ENCODE measurements around the gene SIAH1.
A peak's percentile ranks its signal among the peaks of the same experiment; 100 is the strongest.

DNA sequence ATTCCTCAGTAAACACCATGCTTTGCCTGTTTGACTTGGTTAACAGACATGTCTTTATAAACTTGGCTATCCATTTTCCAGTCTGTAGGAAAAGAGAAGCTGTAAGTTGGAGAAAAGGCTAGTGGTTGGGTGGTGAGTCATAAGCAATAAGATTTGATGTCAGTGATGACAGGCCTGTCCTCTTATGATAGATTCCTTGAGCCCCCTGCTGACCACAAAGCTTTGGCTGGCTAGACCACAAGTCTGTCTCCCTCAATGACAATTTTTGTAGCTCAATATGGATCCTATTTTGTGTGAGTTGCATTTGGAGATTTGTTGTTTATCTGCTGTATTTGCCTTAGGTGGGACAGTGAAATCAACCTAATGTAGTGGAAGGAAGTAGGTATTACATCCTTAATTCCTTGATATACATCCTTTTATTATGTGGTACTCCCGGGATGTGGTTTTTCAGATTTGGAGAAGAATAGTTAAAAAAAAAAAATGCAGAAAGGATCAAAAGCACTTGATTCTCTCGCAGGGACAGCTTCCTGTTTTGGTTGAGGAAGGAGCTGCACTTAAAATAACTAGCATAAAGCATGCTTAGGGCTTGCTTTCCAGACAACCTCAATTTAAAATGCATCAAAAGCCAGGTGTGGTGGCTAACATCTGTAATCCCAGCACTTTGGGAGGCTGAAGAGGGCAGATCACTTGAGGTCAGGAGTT, 67.4 kb downstream of the SIAH1 start:
- peak in 1 of 4 experiments; percentile 9 for TF ChIP-seq CTCF (IDR thresholded peaks at IDR 0.05)
- TF ChIP-seq POLR2AphosphoS5 (IDR thresholded peaks at IDR 0.05): no peak

Measured in prostate gland (tissue), 2 donors.